LNCAP (cell line): Measurements from ENCODE around the gene PLA2G2A.

Source experiments
- CTCF ChIP-seq: fragments of 450-650 bp; IDR thresholded peaks from 2 replicates; pipeline ENCODE4 v1.5.1; 2017; ENCODE audit warnings: mild to moderate bottlenecking

Gene PLA2G2A

GRCh38 chr1:19979494-19979977, at the start of gene PLA2G2A:
PLA2G2A (minus strand) TSS chr1:19979618; CDS start chr1:19978773, 845 bp downstream.
- TF ChIP-seq CTCF: no peak

GRCh38 chr1:20028726-20029125, 49.3 kb upstream of the PLA2G2A start:
- no peak for TF ChIP-seq CTCF

GRCh38 chr1:20028125-20028524, 48.7 kb upstream of the PLA2G2A start:
- TF ChIP-seq CTCF: no peak

GRCh38 chr1:20017741-20018140, 38.3 kb upstream of the PLA2G2A start:
- no peak for TF ChIP-seq CTCF

- TF ChIP-seq CTCF: no peak
Measured at GRCh38 chr1:20014153-20014552, 34.7 kb upstream of the PLA2G2A start.

- TF ChIP-seq CTCF: no peak
Measured at GRCh38 chr1:20010016-20010415, 30.6 kb upstream of the PLA2G2A start.

- no peak for TF ChIP-seq CTCF
Measured at GRCh38 chr1:20009212-20009611, 29.8 kb upstream of the PLA2G2A start.

GRCh38 chr1:20008391-20008841, 29.0 kb upstream of the PLA2G2A start:
- no peak for TF ChIP-seq CTCF
